H1 (cell line): ENCODE data around the gene SELENOV. TPM values are rescaled to one million over a fixed set of nuclear protein-coding genes. Genes with fewer than 3 reads are reported as not detected.

Experiments used
- BRCA1 ChIP-seq: IDR thresholded peaks from 2 replicates; pipeline ENCODE4 v1.6.1; 2012; ENCODE audit warnings: low read depth, low read length, improper control_type of control experiment
- CEBPB ChIP-seq: IDR thresholded peaks from 2 replicates; pipeline ENCODE4 v1.6.1; 2012; ENCODE audit warnings: low read depth, low read length
- JUND ChIP-seq: IDR thresholded peaks from 2 replicates; pipeline ENCODE4 v1.6.1; 2011; ENCODE audit warnings: mild to moderate bottlenecking, improper control_type of control experiment, low read length
- KDM4A ChIP-seq: IDR thresholded peaks from one replicate; pipeline ENCODE4 v1.7.1; 2012; ENCODE audit warnings: low read depth, mild to moderate bottlenecking, moderate library complexity, low read length, inconsistent platforms; ENCODE audit not compliant: severe bottlenecking
- KDM5A ChIP-seq: fragments of 200-600 bp; IDR thresholded peaks from 2 replicates; pipeline ENCODE4 v1.7.1; 2012; ENCODE audit warnings: mild to moderate bottlenecking, low read length, inconsistent platforms, mixed read lengths
- NANOG ChIP-seq: IDR thresholded peaks from 2 replicates; pipeline ENCODE4 v1.6.1; 2011; ENCODE audit warnings: low read length, low read depth, mild to moderate bottlenecking, inconsistent platforms; ENCODE audit not compliant: insufficient read depth, poor library complexity, severe bottlenecking
- PHF8 ChIP-seq: fragments of 200-600 bp; sonication (generic); conservative IDR thresholded peaks from 2 replicates; pipeline ENCODE4 v1.7.1; 2012; ENCODE audit warnings: low read depth, mild to moderate bottlenecking, inconsistent platforms, low read length, moderate library complexity
- SP4 ChIP-seq: IDR thresholded peaks from 2 replicates; pipeline ENCODE4 v1.6.1; 2012; ENCODE audit warnings: low read length, inconsistent platforms
- TAF7 ChIP-seq: optimal IDR thresholded peaks from 2 replicates; pipeline ENCODE3; 2011; ENCODE audit warnings: low read depth, mild to moderate bottlenecking, inconsistent platforms, low read length, moderate library complexity, borderline replicate concordance
- TBP ChIP-seq: IDR thresholded peaks from 2 replicates; pipeline ENCODE4 v1.6.1; 2011; ENCODE audit warnings: low read depth, low read length, improper control_type of control experiment
- polyA plus RNA-seq, 7 experiments: library from polyadenylated mRNA; depleted of rRNA in 3 of 7; stranded (reverse) in 5 of 7; unstranded in 2 of 7; fragments of >200 nt in 5 of 7; fragments of 200-250 nt in 2 of 7; gene quantifications; 1 replicate in 5 of 7; 2 replicates in 1 of 7; 4 replicates in 1 of 7; pipeline versions ENCODE4 v1.2.1 to v1.2.3, GENCODE V29; 2011 to 2013; ENCODE audit warnings: missing spikeins in 2 of 7, mixed read lengths in 2 of 7
- total RNA-seq: library from RNA; stranded (reverse); fragmentation: NEBNext Ultra II Directional; extraction: Animal tissue kit (Norgen Biotek cat#: 25700); gene quantifications from 2 replicates; pipeline ENCODE4 v1.2.1, GENCODE V29; 2021
- TF ChIP-seq, protein P1 (sequence below): IDR thresholded peaks from 2 replicates; pipeline ENCODE4 v1.6.1; 2012; ENCODE audit warnings: inconsistent platforms
- TF ChIP-seq, protein P2 (sequence below), 3 experiments: IDR thresholded peaks; 1 replicate in 2 of 3; 2 replicates in 1 of 3; pipeline versions ENCODE4 v1.5.1 to v1.6.1; 2011; ENCODE audit warnings: low read length in 3 of 3, mild to moderate bottlenecking in 3 of 3, inconsistent platforms in 2 of 3, low read depth in 1 of 3, moderate library complexity in 1 of 3; ENCODE audit not compliant: insufficient read depth in 1 of 3; ENCODE audit errors: control extremely low read depth in 1 of 3

The SELENOV gene
- total and polyA plus RNA-seq, 2 of the 8 experiments (the other 6 are each of a cell fraction or from before 2014, with no cell fraction given): 8.4 to 10.7 TPM

DNA sequence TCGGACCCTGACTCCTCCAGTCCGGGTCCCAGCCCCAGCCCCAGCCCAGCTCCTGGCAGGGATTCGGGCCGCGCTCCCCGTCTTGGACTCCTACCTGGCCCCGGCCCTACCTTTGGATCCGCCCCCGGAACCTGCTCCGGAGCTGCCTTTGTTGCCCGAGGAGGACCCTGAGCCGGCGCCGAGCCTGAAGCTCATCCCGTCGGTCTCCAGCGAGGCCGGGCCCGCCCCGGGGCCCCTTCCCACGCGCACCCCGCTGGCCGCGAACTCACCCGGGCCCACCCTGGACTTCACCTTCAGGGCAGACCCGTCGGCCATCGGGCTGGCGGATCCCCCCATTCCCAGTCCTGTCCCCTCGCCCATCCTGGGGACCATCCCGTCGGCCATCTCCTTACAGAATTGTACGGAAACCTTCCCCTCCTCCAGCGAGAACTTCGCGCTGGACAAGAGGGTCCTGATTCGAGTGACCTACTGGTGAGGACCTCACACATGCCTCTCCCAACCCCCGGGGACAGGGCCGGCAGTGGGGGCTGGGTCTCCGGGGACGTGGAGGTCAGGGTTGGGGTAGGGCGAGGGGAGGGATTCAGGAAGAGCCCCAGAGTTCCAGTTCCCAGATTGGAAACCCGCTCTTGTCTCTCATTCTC lies 732 bp downstream of the SELENOV start (continued):
- TF ChIP-seq PHF8 (0 out of 2 replicates have a peak, but pooled peaks have one; percentile 25), KDM4A (peak; percentile 81), TAF7 (no peak), TBP (0 out of 2 replicates have a peak, but pooled peaks have one; percentile 6), CEBPB (no peak), KDM5A (no peak), JUND (no peak), BRCA1 (no peak), NANOG (no peak), SP4 (no peak)
- TF ChIP-seq, protein P1, sequence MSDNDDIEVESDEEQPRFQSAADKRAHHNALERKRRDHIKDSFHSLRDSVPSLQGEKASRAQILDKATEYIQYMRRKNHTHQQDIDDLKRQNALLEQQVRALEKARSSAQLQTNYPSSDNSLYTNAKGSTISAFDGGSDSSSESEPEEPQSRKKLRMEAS: no peak
- TF ChIP-seq, protein P2, sequence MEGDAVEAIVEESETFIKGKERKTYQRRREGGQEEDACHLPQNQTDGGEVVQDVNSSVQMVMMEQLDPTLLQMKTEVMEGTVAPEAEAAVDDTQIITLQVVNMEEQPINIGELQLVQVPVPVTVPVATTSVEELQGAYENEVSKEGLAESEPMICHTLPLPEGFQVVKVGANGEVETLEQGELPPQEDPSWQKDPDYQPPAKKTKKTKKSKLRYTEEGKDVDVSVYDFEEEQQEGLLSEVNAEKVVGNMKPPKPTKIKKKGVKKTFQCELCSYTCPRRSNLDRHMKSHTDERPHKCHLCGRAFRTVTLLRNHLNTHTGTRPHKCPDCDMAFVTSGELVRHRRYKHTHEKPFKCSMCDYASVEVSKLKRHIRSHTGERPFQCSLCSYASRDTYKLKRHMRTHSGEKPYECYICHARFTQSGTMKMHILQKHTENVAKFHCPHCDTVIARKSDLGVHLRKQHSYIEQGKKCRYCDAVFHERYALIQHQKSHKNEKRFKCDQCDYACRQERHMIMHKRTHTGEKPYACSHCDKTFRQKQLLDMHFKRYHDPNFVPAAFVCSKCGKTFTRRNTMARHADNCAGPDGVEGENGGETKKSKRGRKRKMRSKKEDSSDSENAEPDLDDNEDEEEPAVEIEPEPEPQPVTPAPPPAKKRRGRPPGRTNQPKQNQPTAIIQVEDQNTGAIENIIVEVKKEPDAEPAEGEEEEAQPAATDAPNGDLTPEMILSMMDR (IDR thresholded peaks at IDR 0.05; ENCODE audit: control extremely low read depth in 1 of 3, insufficient read depth in 1 of 3, low read depth in 1 of 3, low read length in 3 of 3): no peak
